ENCODE results near the gene ZDHHC20.

The ZDHHC20 gene, protein sequence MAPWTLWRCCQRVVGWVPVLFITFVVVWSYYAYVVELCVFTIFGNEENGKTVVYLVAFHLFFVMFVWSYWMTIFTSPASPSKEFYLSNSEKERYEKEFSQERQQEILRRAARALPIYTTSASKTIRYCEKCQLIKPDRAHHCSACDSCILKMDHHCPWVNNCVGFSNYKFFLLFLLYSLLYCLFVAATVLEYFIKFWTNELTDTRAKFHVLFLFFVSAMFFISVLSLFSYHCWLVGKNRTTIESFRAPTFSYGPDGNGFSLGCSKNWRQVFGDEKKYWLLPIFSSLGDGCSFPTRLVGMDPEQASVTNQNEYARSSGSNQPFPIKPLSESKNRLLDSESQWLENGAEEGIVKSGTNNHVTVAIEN

DNA sequence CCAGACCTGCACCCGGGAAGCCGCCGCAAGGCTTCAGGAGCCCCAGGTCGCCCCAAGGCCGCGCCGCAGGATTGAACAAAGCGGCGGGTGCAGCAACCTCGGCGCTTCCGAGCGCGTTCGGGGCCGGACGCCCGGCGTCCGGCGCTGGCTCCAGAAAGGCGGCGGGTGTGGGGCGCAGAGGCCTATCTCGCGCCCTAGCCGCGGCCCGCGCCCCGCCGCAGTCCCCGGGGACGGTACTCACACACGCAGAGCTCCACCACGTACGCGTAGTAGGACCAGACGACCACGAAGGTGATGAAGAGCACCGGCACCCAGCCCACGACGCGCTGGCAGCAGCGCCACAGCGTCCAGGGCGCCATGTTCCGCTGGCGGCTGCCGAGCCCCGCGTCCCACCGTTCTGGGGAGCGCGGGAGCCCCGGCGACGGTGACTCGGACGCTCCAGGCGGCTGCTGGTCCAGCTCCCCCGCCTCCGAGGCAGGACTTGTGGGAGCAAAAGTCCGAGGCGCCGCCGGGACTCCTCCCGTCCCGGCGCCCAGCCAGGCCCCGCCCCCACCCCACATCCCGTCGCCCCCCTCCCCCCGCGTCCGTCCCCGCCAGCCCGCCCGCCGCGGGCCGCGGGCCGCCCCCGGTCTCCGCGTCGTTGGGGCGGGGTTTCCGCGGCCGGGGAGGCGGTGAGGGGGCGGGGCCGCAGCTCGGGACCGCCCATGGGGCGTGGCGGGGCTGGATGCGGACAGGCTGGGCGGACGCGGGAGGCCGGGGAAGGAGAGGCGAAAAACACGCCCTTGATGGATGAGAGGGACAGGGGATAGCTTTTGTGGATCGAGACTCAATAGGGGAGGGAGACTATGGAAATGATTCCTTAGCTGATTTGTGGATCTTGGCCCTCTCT is at the start of gene ZDHHC20:
Gene ZDHHC20, minus strand, starts transcription at position 491 of the 889 bp plus-strand sequence. Its CDS starts 132 bp downstream, at position 359.
- peak in 55 of 56 donors; percentile 24 to 96 (median 86) for DNase-seq

- no peak for DNase-seq
These were observed 45.3 kb upstream of the ZDHHC20 start for GRCh38 chr13:21504379-21504778.

DNA sequence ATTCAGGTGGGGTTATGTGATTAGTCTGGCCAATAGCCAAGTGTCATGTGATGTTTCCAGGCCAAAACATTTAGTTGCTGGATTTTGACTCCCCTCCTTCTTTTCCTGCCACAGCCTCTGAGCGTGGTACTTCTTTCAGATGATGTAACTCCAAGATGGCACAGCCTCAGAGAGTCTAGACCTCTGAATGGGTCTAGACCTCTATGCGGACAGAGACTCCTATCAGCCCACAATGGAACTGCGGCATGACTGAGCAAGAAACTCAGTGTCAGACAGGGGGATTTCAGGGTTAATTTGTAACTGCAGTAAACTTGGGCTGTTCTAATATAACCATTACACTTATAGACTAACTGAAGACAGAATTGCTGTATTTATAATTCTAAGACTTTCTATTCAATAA is 42.6 kb upstream of the ZDHHC20 start:
- no peak for DNase-seq

- DNase-seq: no peak
These were observed 27.2 kb upstream of the ZDHHC20 start for GRCh38 chr13:21486322-21486721.

DNA sequence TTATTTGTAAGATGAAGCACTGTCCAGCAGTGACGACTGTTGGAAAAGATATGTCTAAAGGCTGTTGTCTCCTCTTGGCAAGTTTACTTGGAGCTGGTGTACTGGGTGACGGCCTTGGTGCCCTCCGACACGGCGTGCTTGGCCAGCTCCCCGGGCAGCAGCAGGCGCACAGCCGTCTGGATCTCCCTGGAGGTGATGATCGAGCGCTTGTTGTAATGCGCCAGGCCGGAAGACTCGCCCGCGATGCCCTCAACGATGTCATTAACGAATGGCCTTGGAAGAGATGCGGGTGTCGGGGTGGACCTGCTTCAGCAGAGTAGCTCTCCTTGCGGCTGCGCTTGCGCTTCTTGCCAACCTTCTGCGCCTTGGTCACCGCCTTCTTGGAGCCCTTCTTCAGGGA is 24.6 kb upstream of the ZDHHC20 start:
- DNase-seq: no peak

GRCh38 chr13:21481359-21481758 is 22.3 kb upstream of the ZDHHC20 start:
- DNase-seq: no peak

- peak in 19 of 56 donors; percentile 5 to 75 (median 16) for DNase-seq
These were observed 20.0 kb upstream of the ZDHHC20 start for GRCh38 chr13:21478881-21479808.

GRCh38 chr13:21476893-21477472 is 17.9 kb upstream of the ZDHHC20 start:
- peak in 55 of 56 donors; percentile 16 to 89 (median 77) for DNase-seq

- DNase-seq: no peak
These were observed 16.0 kb upstream of the ZDHHC20 start for GRCh38 chr13:21475115-21475514.

- DNase-seq: no peak
These were observed 11.7 kb upstream of the ZDHHC20 start for GRCh38 chr13:21470785-21471184.

DNA sequence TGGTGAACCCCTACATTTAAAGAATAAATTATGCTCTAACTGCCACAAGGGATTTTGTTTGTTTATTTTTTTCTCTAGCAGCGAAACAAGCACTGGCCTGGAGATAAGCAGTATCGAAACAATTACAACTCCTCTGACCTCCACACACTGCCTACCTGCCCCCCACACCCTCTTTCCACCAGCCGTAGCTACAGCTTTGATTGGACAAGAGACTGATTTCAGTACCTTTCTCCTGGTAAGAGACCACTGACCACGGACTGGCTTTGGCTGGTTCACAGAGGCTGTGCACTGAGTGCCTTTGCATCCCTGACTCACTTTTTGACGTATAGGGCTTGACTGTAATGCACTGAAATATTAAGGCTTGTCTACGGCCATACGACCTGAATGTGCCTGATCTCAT is 7.4 kb upstream of the ZDHHC20 start:
- no peak for DNase-seq

GRCh38 chr13:21465710-21466160 is 6.6 kb upstream of the ZDHHC20 start:
- no peak for DNase-seq

DNA sequence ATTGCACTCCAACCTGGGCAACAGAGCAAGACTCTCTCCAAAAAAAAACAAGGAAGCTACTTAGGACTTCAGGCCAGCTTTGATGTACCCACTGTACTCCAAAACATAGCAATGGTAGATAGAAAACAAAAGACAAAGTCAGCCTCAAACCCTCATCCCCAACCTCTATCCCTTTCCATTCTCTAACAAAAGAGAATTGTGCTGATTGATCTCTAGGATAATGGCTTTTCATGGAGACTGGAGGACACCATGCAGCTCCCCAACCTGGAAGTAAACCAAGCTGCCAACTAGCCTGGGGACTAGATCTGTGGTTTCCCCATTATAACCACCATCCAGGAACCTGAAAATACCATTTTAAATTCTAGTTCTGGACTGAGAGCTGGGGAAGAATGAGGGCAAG is 4.3 kb upstream of the ZDHHC20 start:
- no peak for DNase-seq

GRCh38 chr13:21461131-21461530 is 2.0 kb upstream of the ZDHHC20 start:
- DNase-seq: no peak

DNA sequence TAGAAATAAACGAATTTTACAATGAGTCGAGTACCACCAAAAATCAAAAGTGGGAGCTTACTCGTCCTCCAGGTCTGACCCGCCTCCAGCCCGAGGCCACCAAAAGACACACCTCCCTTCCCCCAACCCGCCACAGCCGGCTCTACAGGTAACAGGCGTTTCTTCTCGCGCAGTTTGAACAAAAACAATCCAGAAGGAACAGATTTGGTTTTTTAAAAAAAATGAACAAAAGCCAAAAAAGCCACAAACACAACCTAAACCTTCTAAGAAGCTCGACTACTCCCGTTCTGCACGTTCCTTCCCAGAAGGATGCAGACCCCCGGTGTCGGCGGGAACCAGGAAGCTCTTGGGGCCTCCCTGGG is 671 bp downstream of the ZDHHC20 start:
- DNase-seq: peak in 22 of 56 donors; percentile 6 to 64 (median 42)

- no peak for DNase-seq
These were observed 5.6 kb downstream of the ZDHHC20 start for GRCh38 chr13:21453387-21454081.

- DNase-seq: no peak
These were observed 8.2 kb downstream of the ZDHHC20 start for GRCh38 chr13:21450936-21451335.

DNA sequence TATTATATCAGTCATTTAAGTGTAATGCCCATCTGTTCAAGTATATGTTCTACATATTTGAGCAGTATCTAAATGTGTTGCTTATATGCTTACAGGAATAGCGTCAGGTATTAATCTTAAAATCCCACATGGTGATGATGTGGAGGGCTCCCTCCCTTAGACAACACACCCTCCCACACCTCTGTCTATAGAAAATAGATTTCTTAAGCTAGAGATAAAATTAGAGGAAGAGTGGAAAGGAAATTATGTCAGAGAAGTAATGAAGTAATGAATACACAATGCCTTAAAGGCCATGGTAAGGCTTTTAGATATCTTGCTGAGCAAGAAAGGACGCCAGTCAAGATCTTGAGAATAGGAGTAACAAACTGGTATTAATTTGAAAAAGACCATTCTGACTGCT is 12.4 kb downstream of the ZDHHC20 start:
- DNase-seq: no peak

GRCh38 chr13:21445759-21446158 is 13.3 kb downstream of the ZDHHC20 start:
- no peak for DNase-seq

DNA sequence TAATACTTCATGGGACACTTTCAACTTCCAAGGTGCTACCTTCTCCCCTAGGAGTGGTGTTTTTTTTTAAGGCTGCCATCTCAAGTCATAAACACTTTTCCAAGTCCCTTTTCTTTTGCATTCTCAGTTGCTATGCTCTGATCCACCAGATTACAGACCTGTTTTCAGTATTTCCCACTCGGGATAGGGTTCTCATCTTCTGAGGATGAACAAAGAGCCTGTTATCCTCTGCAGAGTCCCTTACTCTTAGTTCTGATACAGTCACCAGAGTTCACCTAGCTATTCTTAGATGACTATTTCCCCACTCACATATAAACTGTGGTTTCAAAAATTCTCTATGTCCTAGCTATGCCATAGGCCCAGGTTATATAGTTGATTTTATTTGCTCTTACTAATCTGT is 15.9 kb downstream of the ZDHHC20 start:
- DNase-seq: no peak
